HTERT RPE-1 (cell line): ENCODE data around the gene MBNL3.
"Not testable (repeated sequence)": the region's sequence is repeated elsewhere in the genome, so short reads cannot be mapped to it uniquely, and the experiment has no call there.

Source experiments
- in situ Hi-C: fragments of 300-500 bp; cut with MboI; formaldehyde crosslinking; loops from 4 replicates; pipeline ENCODE4 v1.14.3; 2020; ENCODE audit warnings: low sequenced_read_pairs

The MBNL3 gene

GRCh38 chrX:132382068-132382467 lies 106.8 kb downstream of the MBNL3 start:
- in situ Hi-C loops: no loop called here

GRCh38 chrX:132378281-132378680 lies 110.6 kb downstream of the MBNL3 start:
- in situ Hi-C loops: no loop called here

- in situ Hi-C loops: no loop called here
Measured at GRCh38 chrX:132375941-132376340, 112.9 kb downstream of the MBNL3 start.

- in situ Hi-C loops: no loop called here
Measured at GRCh38 chrX:132373610-132374009, 115.2 kb downstream of the MBNL3 start.

GRCh38 chrX:132369617-132370326 lies 119.1 kb downstream of the MBNL3 start:
- in situ Hi-C loops: no loop called here

- in situ Hi-C loops: no loop called here
Measured at GRCh38 chrX:132367984-132368383, 120.9 kb downstream of the MBNL3 start.

- in situ Hi-C loops: no loop called here
Measured at GRCh38 chrX:132367314-132367713, 121.5 kb downstream of the MBNL3 start.

GRCh38 chrX:132365490-132365889 lies 123.3 kb downstream of the MBNL3 start:
- in situ Hi-C loops: no loop called here

GRCh38 chrX:132364313-132364712 lies 124.5 kb downstream of the MBNL3 start:
- in situ Hi-C loops: no loop called here

GRCh38 chrX:132353430-132353829 lies 135.4 kb downstream of the MBNL3 start:
- in situ Hi-C loops: no loop called here

GRCh38 chrX:132336172-132336571 lies 152.7 kb downstream of the MBNL3 start:
- in situ Hi-C loops: no loop called here

- in situ Hi-C loops: no loop called here
Measured at GRCh38 chrX:132333351-132333750, 155.5 kb downstream of the MBNL3 start.

GRCh38 chrX:132331532-132331931 lies 157.3 kb downstream of the MBNL3 start:
- in situ Hi-C loops: no loop called here

GRCh38 chrX:132331000-132331399 lies 157.8 kb downstream of the MBNL3 start:
- in situ Hi-C loops: no loop called here

- in situ Hi-C loops: no loop called here
Measured at GRCh38 chrX:132330156-132330729, 158.6 kb downstream of the MBNL3 start.

GRCh38 chrX:132326960-132327359 lies 161.9 kb downstream of the MBNL3 start:
- in situ Hi-C loops: not testable (repeated sequence)
